Measurements from ENCODE around the gene UPF1. TPM values are rescaled to one million over a fixed set of nuclear protein-coding genes. Genes with fewer than 3 reads are reported as not detected.
A peak's percentile ranks its signal among the peaks of the same experiment; 100 is the strongest.

UPF1 gene
- total RNA-seq, 1 donor from 2014 or later = 75.8 TPM

DNA sequence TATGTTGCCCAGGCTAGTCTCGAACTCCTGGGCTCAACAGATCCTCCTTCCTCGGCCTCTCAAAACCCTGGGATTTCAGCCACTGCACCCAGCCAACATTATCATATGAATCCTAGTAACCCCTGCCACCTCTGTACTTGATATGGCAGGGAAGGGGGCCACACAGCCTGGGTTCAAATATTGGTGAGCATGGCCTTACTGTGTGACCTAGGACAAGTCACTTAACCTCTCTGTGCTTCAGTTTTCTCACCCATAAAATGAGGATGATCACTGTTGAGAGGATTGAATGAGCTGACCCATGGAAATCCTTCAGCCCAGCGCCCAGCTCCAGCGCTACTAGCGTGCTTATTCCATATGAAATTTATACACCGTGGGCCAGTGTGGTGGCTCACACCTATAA is 37.1 kb upstream of the UPF1 start:
- intact Hi-C loops (cut with DNase I) = no loop called here
- Histone ChIP-seq H3K36me3 (no peaks in the 10 kb centered on the region), H3K4me1 (peaks cover 16% of the 10 kb centered on the region), H3K27ac (no peak overlapping the region), H3K9me3 (no peaks in the 10 kb centered on the region), H3K27me3 (ENCODE audit: low read depth) (peaks cover 84% of the 10 kb centered on the region), H3K4me3 (no peak overlapping the region)
- ATAC-seq (no peak), DNase-seq (no peak)
- TF ChIP-seq, protein P1, sequence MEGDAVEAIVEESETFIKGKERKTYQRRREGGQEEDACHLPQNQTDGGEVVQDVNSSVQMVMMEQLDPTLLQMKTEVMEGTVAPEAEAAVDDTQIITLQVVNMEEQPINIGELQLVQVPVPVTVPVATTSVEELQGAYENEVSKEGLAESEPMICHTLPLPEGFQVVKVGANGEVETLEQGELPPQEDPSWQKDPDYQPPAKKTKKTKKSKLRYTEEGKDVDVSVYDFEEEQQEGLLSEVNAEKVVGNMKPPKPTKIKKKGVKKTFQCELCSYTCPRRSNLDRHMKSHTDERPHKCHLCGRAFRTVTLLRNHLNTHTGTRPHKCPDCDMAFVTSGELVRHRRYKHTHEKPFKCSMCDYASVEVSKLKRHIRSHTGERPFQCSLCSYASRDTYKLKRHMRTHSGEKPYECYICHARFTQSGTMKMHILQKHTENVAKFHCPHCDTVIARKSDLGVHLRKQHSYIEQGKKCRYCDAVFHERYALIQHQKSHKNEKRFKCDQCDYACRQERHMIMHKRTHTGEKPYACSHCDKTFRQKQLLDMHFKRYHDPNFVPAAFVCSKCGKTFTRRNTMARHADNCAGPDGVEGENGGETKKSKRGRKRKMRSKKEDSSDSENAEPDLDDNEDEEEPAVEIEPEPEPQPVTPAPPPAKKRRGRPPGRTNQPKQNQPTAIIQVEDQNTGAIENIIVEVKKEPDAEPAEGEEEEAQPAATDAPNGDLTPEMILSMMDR (IDR thresholded peaks at IDR 0.05) = no peak

- Histone ChIP-seq H3K36me3 (no peaks in the 10 kb centered on the region), H3K4me1 (peaks cover 8% of the 10 kb centered on the region), H3K27me3 (ENCODE audit: low read depth) (peaks cover 76% of the 10 kb centered on the region), H3K27ac (no peak overlapping the region), H3K4me3 (no peak overlapping the region), H3K9me3 (no peaks in the 10 kb centered on the region)
- intact Hi-C loops (cut with DNase I) = no loop called here
- no peak for DNase-seq
- ATAC-seq = peak in 1 of 2 donors; percentile 9
- TF ChIP-seq, protein P1 (IDR thresholded peaks at IDR 0.05) = no peak
Observed at GRCh38 chr19:18795540-18795939, 36.2 kb upstream of the UPF1 start.

GRCh38 chr19:18796239-18796638 is 35.5 kb upstream of the UPF1 start:
- Histone ChIP-seq H3K36me3 (no peaks in the 10 kb centered on the region), H3K4me3 (no peak overlapping the region), H3K4me1 (peaks cover under 1% of the 10 kb centered on the region), H3K9me3 (no peaks in the 10 kb centered on the region), H3K27me3 (ENCODE audit: low read depth) (peaks cover 74% of the 10 kb centered on the region), H3K27ac (no peak overlapping the region)
- TF ChIP-seq, protein P1 (IDR thresholded peaks at IDR 0.05) = no peak
- DNase-seq (no peak), ATAC-seq (no peak)
- intact Hi-C loops (cut with DNase I) = no loop called here

DNA sequence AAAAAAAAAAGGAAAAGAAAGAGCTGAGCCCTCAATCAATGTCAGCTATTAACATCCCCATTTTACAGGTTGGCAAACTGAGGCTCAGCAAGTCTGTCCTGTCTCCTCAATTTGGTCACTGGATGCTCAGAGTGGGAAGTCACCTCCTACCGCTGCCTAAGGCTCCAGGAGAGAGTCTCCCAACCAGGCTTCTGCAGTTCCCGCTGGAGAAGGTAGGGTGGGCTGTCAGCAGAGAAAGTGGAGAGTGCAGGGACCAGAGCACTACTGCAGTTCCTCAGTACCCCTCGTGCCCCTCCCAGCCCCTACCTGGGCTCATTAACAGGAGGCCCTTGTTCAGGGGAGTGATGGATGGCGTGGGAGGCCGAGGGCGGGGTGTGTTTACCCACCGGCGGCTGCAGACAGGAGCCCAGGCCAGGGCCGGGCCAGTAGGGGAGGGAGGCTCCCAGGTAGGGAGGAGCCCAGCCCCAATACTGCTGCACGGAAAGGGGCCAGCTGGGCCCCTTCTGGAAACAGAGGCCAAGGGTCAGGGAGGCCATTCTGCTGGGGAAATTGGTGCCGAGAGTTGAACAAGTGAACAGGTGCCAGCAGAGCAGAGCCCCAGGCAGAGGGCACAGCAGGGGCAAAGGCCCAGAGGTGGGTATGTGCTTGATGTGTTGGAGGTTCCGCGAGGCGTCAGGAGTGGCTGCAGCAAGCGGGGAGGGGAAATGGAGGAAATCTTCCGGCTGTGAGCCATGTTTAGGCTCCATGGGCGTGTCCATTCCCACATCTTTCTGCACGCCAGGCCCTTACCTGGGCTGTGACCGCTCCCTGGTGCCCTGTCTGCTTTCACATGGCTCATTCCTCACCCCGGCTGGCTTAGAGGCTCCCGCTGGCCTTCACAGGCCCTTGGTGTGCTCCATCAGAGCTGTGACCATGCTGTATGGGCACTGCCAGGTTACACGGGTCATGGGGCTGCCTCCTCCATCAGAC is 33.1 kb upstream of the UPF1 start:
- intact Hi-C loops (cut with DNase I) = no loop called here
- no peaks in the 10 kb centered on the region for H3K4me1 ChIP-seq
- peaks cover 52% of the 10 kb centered on the region for H3K27me3 ChIP-seq (ENCODE audit: low read depth)
- ATAC-seq (peak in 1 of 2 donors; percentile 51), DNase-seq (no peak)
- no peak overlapping the region for H3K4me3 ChIP-seq
- H3K27ac ChIP-seq = no peak overlapping the region
- no peaks in the 10 kb centered on the region for H3K36me3 ChIP-seq
- H3K9me3 ChIP-seq = no peaks in the 10 kb centered on the region
- TF ChIP-seq, protein P1 (IDR thresholded peaks at IDR 0.05) = no peak

DNA sequence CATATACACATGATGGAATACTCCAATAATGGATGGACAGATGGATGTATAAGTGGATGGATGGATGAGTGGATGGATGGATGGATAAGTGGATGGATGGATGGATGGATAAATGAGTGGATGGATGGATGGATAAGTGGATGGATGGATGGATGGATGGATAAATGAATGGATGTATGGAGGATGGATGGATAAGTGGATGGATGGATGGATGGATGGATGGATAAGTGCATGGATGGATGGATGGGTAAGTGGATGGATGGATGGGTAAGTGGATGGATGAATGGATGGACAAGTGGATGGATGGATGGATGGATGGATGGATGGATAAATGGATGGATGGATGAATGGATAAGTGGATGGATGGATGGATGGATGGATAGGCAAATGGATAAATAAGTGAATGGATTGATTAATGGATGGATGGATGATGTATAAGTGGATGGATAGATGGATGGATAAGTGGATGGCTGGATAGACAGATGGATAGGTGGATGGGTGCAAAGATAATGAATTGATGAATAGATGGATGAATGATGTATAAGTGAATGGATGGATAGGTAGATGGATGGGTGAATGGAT is 32.3 kb upstream of the UPF1 start:
- peaks cover 48% of the 10 kb centered on the region for H3K27me3 ChIP-seq (ENCODE audit: low read depth)
- H3K4me3 ChIP-seq = no peak overlapping the region
- no peaks in the 10 kb centered on the region for H3K4me1 ChIP-seq
- intact Hi-C loops (cut with DNase I) = no loop called here
- H3K9me3 ChIP-seq = no peaks in the 10 kb centered on the region
- H3K36me3 ChIP-seq = no peaks in the 10 kb centered on the region
- TF ChIP-seq, protein P1 (IDR thresholded peaks at IDR 0.05) = no peak
- no peak for DNase-seq
- no peak for ATAC-seq
- no peak overlapping the region for H3K27ac ChIP-seq
